ENCODE data around the gene SLC19A2.

DNA sequence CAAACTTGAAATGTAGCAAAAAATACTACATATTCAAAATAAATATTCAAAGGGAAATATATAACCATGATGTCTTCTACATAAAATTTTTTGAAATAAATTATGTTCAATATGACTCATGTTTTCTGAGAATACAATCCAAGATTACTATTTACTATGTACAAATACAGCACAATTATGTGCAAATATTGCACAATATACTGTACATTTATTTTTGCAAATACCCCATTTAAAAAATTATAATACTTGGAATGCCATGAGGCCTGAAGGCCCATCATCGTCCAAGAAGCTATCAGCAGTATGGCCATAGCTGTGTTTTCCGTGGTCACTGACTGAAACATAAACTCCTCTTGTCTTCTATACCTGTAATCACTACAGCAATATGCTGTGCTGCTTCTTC is 70.8 kb downstream of the SLC19A2 start:
- TF ChIP-seq CTCF (IDR thresholded peaks at IDR 0.05; ENCODE audit: insufficient read depth, low read length) = no peak
- TF ChIP-seq POLR2AphosphoS5 (IDR thresholded peaks at IDR 0.05; ENCODE audit: low read depth) = no peak
- no peak for TF ChIP-seq GABPA (IDR thresholded peaks at IDR 0.05; ENCODE audit: low read depth)
- TF ChIP-seq REST (IDR thresholded peaks at IDR 0.05; ENCODE audit: insufficient replicate concordance, low read depth) = no peak

Data from HL-60 (cell line).